ENCODE data around the gene SORD. TPM values are rescaled to one million over a fixed set of nuclear protein-coding genes. Genes with fewer than 3 reads are reported as not detected.

SORD gene
- total and polyA plus RNA-seq, 10 of the 15 experiments (the other 5 are each of a cell fraction or from before 2014, with no cell fraction given), result 7.5 to 51.6 (median 40.1) TPM

DNA sequence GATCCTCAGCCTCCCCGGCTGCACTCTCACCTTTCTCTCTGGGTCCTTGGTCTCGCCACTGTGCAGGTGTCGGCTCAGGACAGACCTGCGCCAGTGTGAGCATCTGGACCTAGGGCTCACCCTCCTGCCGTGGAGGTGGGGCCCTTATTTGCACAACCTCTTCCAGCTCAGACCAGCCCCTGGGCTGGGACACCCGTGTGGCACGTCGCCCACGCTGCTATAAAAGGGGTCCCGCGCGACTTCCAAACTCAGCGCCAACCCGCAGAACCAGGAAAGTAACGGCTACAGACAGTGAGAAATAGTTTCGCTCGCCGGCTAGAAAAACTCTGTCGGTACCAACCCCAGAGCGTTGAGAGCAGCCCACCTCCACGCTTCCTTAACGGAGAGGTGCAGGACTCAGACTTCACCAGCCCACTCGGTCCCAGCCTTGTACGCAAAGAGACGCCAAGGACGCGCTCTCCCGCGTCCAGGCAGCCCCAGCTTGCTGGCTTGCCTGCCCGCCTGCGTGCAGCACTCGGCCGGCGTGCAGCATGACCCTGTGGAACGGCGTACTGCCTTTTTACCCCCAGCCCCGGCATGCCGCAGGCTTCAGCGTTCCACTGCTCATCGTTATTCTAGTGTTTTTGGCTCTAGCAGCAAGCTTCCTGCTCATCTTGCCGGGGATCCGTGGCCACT is 91.2 kb downstream of the SORD start, which contains the start of the genes DUOX2 and DUOXA2:
Gene DUOX2 (minus strand): TSS at position 97 of the 675 bp plus-strand sequence. CDS start 761 bp downstream, outside the sequence.
Gene DUOXA2 (plus strand): TSS at position 251 of the 675 bp plus-strand sequence. CDS start 280 bp downstream, at position 531.
- no peaks in the 10 kb centered on the region for H3K79me2 ChIP-seq (ENCODE audit: control insufficient read depth, insufficient read depth, low read length)
- ChIA-PET CTCF (interaction anchor here (0.6 to 1.3 kb wide), 3 partner anchors 12 to 315 kb away, joined by 4 to 5 read pairs (median 5); no protein-coding TSS in a partner anchor), POLR2A (no interaction called here), SMC1A (ENCODE audit: uncharacterized antibody, unreplicated experiment) (no interaction called here), RAD21 (ENCODE audit: unreplicated experiment) (no interaction called here)
- intact Hi-C loops (cut with micrococcal nuclease; ENCODE audit: unreplicated experiment), result no loop called here
- no peaks in the 10 kb centered on the region for H3K36me3 ChIP-seq (ENCODE audit: control insufficient read depth in 2 of 2, insufficient read depth in 2 of 2, low read length in 1 of 2)
- ATAC-seq (no peak), FAIRE-seq (no peak), DNase-seq (ENCODE audit: low read depth, low spot score) (no peak)
- peak within 1 kb of the TSS; percentile 39; the same call in 1 of the 2 replicates for H3K4me2 ChIP-seq (ENCODE audit: control insufficient read depth, insufficient read depth)
- H3K4me3 ChIP-seq, result 0 out of 2 replicates have a peak within 1 kb of the TSS, but pooled peaks have one; percentile 5
- no peaks in the 10 kb centered on the region; the same call in 1 of the 2 replicates for H3K4me1 ChIP-seq (ENCODE audit: control insufficient read depth, insufficient read depth, low read length)
- no peaks in the 10 kb centered on the region for H3K9me3 ChIP-seq (replicated peaks; ENCODE audit: control insufficient read depth, insufficient read depth, low read length)
- BruUV-seq (replicated peaks), result no TSS peak
- H3K27me3 ChIP-seq (replicated peaks in 1 of 2; ENCODE audit: control insufficient read depth in 2 of 2, insufficient read depth in 2 of 2, low read length in 1 of 2), result peaks cover 24 to 39% of the 10 kb centered on the region in 2 experiments
- WGBS (ENCODE audit: insufficient coverage, insufficient replicate concordance, low lambda C conversion rate, missing lambda C conversion rate), result 2% methylated on average over 42 of the region's 42 CpGs
- H3K27ac ChIP-seq (ENCODE audit: control insufficient read depth, insufficient read depth), result no peak within 1 kb of the TSS
- in situ Hi-C loops (cut with MboI), result loop anchor here (10.0 kb wide), 1 partner anchor 61 kb away; no protein-coding TSS in a partner anchor
- H3K9ac ChIP-seq (ENCODE audit: control insufficient read depth, insufficient read depth, low read length), result no peak within 1 kb of the TSS
- no peaks in the 10 kb centered on the region for H4K20me1 ChIP-seq (ENCODE audit: control insufficient read depth, insufficient read depth)
- H2AFZ ChIP-seq (ENCODE audit: control insufficient read depth, low read depth, low read length), result no peak within 1 kb of the TSS
- TF ChIP-seq RELA (IDR thresholded peaks at IDR 0.05; ENCODE audit: borderline replicate concordance, partially characterized antibody), result no peak
- TF ChIP-seq, protein P1, sequence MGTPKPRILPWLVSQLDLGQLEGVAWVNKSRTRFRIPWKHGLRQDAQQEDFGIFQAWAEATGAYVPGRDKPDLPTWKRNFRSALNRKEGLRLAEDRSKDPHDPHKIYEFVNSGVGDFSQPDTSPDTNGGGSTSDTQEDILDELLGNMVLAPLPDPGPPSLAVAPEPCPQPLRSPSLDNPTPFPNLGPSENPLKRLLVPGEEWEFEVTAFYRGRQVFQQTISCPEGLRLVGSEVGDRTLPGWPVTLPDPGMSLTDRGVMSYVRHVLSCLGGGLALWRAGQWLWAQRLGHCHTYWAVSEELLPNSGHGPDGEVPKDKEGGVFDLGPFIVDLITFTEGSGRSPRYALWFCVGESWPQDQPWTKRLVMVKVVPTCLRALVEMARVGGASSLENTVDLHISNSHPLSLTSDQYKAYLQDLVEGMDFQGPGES (IDR thresholded peaks at IDR 0.05), result no peak
- TF ChIP-seq FOXM1 (IDR thresholded peaks at IDR 0.05; ENCODE audit: low read depth, low read length), result no peak
- no peak for TF ChIP-seq PAX8 (IDR thresholded peaks at IDR 0.05)
- TF ChIP-seq SPI1 (IDR thresholded peaks at IDR 0.05; ENCODE audit: borderline replicate concordance, insufficient read depth, low read depth, low read length), result no peak
- TF ChIP-seq, protein P2, sequence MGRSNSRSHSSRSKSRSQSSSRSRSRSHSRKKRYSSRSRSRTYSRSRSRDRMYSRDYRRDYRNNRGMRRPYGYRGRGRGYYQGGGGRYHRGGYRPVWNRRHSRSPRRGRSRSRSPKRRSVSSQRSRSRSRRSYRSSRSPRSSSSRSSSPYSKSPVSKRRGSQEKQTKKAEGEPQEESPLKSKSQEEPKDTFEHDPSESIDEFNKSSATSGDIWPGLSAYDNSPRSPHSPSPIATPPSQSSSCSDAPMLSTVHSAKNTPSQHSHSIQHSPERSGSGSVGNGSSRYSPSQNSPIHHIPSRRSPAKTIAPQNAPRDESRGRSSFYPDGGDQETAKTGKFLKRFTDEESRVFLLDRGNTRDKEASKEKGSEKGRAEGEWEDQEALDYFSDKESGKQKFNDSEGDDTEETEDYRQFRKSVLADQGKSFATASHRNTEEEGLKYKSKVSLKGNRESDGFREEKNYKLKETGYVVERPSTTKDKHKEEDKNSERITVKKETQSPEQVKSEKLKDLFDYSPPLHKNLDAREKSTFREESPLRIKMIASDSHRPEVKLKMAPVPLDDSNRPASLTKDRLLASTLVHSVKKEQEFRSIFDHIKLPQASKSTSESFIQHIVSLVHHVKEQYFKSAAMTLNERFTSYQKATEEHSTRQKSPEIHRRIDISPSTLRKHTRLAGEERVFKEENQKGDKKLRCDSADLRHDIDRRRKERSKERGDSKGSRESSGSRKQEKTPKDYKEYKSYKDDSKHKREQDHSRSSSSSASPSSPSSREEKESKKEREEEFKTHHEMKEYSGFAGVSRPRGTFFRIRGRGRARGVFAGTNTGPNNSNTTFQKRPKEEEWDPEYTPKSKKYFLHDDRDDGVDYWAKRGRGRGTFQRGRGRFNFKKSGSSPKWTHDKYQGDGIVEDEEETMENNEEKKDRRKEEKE (IDR thresholded peaks at IDR 0.05), result no peak
- TF ChIP-seq, protein P3, sequence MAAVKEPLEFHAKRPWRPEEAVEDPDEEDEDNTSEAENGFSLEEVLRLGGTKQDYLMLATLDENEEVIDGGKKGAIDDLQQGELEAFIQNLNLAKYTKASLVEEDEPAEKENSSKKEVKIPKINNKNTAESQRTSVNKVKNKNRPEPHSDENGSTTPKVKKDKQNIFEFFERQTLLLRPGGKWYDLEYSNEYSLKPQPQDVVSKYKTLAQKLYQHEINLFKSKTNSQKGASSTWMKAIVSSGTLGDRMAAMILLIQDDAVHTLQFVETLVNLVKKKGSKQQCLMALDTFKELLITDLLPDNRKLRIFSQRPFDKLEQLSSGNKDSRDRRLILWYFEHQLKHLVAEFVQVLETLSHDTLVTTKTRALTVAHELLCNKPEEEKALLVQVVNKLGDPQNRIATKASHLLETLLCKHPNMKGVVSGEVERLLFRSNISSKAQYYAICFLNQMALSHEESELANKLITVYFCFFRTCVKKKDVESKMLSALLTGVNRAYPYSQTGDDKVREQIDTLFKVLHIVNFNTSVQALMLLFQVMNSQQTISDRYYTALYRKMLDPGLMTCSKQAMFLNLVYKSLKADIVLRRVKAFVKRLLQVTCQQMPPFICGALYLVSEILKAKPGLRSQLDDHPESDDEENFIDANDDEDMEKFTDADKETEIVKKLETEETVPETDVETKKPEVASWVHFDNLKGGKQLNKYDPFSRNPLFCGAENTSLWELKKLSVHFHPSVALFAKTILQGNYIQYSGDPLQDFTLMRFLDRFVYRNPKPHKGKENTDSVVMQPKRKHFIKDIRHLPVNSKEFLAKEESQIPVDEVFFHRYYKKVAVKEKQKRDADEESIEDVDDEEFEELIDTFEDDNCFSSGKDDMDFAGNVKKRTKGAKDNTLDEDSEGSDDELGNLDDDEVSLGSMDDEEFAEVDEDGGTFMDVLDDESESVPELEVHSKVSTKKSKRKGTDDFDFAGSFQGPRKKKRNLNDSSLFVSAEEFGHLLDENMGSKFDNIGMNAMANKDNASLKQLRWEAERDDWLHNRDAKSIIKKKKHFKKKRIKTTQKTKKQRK (IDR thresholded peaks at IDR 0.05; ENCODE audit: low read depth, low read length), result no peak
- TF ChIP-seq FOS (IDR thresholded peaks at IDR 0.05; ENCODE audit: borderline replicate concordance, extremely low read depth, insufficient read length), result no peak
- no peak for TF ChIP-seq NR2C1 (IDR thresholded peaks at IDR 0.05)
- TF ChIP-seq NFIC (IDR thresholded peaks at IDR 0.05; ENCODE audit: low read depth, low read length), result no peak
- TF ChIP-seq KLF5 (IDR thresholded peaks at IDR 0.05; ENCODE audit: partially characterized antibody), result no peak
- no peak for TF ChIP-seq POU2F2 (IDR thresholded peaks at IDR 0.05; ENCODE audit: borderline replicate concordance, low read depth, low read length)
- TF ChIP-seq MTA3 (IDR thresholded peaks at IDR 0.05; ENCODE audit: borderline replicate concordance, low read length), result no peak
- TF ChIP-seq EED (IDR thresholded peaks at IDR 0.05; ENCODE audit: low read depth), result no peak
- no peak for TF ChIP-seq KDM1A (IDR thresholded peaks at IDR 0.05; ENCODE audit: borderline replicate concordance)
- no peak for TF ChIP-seq ZNF384 (IDR thresholded peaks at IDR 0.05; ENCODE audit: borderline replicate concordance, low read depth, low read length)
- TF ChIP-seq ZNF274 (IDR thresholded peaks at IDR 0.05; ENCODE audit: insufficient read depth, insufficient read length), result no peak
- no peak for TF ChIP-seq JUNB (IDR thresholded peaks at IDR 0.05)

Measured in GM12878 (cell line).